Fibroblast of mammary gland (primary cell): ENCODE results near the gene FBXL19.

ENCODE experiments used
- DNase-seq: peaks from one replicate; pipeline ENCODE4 v3.0.0-alpha.2; 2010; ENCODE audit warnings: low read depth
- H3K4me3 ChIP-seq: 2 replicates; pipeline ENCODE4 v1.5.1; 2011; ENCODE audit warnings: low read depth, mild to moderate bottlenecking, low read length, moderate library complexity; ENCODE audit not compliant: control insufficient read depth
- CTCF ChIP-seq: conservative IDR thresholded peaks from 2 replicates; pipeline ENCODE4 v1.5.1; 2011; ENCODE audit warnings: low read depth, low read length, inconsistent platforms; ENCODE audit not compliant: control insufficient read depth, insufficient read depth

Gene FBXL19

GRCh38 chr16:30946671-30947540 is 23.5 kb downstream of the FBXL19 start:
- no peak for TF ChIP-seq CTCF
- no peak for DNase-seq
- H3K4me3 ChIP-seq, result no peak overlapping the region

GRCh38 chr16:30947541-30947858 is 24.1 kb downstream of the FBXL19 start:
- no peak overlapping the region for H3K4me3 ChIP-seq
- DNase-seq, result no peak
- no peak for TF ChIP-seq CTCF

GRCh38 chr16:30947859-30948666 is 24.7 kb downstream of the FBXL19 start:
- H3K4me3 ChIP-seq, result peak overlapping the region; percentile 75
- no peak for TF ChIP-seq CTCF
- peak; percentile 97 for DNase-seq

- no peak for TF ChIP-seq CTCF
- peak; percentile 46 for DNase-seq
- H3K4me3 ChIP-seq, result peak within 1 kb of the TSS; percentile 75
Measured at GRCh38 chr16:30948667-30949649, 25.6 kb downstream of the FBXL19 start, which contains the start of gene ORAI3. Gene ORAI3, plus strand, starts transcription at chr16:30949068. Its CDS starts 222 bp downstream, at chr16:30949290.

- peak; percentile 91 for DNase-seq
- peak overlapping the region; percentile 75 for H3K4me3 ChIP-seq
- no peak for TF ChIP-seq CTCF
Measured at GRCh38 chr16:30949650-30950515, 26.5 kb downstream of the FBXL19 start.
